Measurements from ENCODE around the gene TMEM139. TPM values are rescaled to one million over a fixed set of nuclear protein-coding genes. Genes with fewer than 3 reads are reported as not detected.

Gene TMEM139
- total RNA-seq, 2 donors from 2014 or later: 18.4 to 27.2 TPM

GRCh38 chr7:143299346-143299745 is 14.6 kb downstream of the TMEM139 start:
- DNase-seq: no peak
- H3K4me1 ChIP-seq: no peaks in the 10 kb centered on the region
- intact Hi-C loops (cut with DNase I): no loop called here
- no peak for TF ChIP-seq CTCF (IDR thresholded peaks at IDR 0.05)
- no peak overlapping the region for H3K9ac ChIP-seq (ENCODE audit: low read depth in 2 of 2, low read length in 2 of 2)
- no peaks in the 10 kb centered on the region for H3K9me3 ChIP-seq
- H3K27me3 ChIP-seq: no peaks in the 10 kb centered on the region
- H3K36me3 ChIP-seq: peaks cover 26% of the 10 kb centered on the region
- H3K27ac ChIP-seq: no peak overlapping the region
- H3K4me3 ChIP-seq: no peak overlapping the region

GRCh38 chr7:143299840-143300239 is 15.1 kb downstream of the TMEM139 start:
- intact Hi-C loops (cut with DNase I): loop anchor here (10.0 kb wide), 1 partner anchor 285 kb away; no protein-coding TSS in a partner anchor

GRCh38 chr7:143300959-143301935 is 16.5 kb downstream of the TMEM139 start:
- no peak for TF ChIP-seq CTCF (IDR thresholded peaks at IDR 0.05)
- Histone ChIP-seq H3K27ac (no peak overlapping the region), H3K9me3 (no peaks in the 10 kb centered on the region), H3K36me3 (peaks cover 25% of the 10 kb centered on the region), H3K4me1 (no peaks in the 10 kb centered on the region), H3K9ac (ENCODE audit: low read depth in 2 of 2, low read length in 2 of 2) (no peak overlapping the region), H3K27me3 (no peaks in the 10 kb centered on the region), H3K4me3 (no peak overlapping the region)
- no peak for DNase-seq
- intact Hi-C loops (cut with DNase I): loop anchor here (10.0 kb wide), 1 partner anchor 286 kb away; no protein-coding TSS in a partner anchor

More at GRCh38 chr7:143299840-143300239, 15.1 kb downstream of the TMEM139 start:
- H3K9me3 ChIP-seq: no peaks in the 10 kb centered on the region
- H3K9ac ChIP-seq (ENCODE audit: low read depth in 2 of 2, low read length in 2 of 2): peak overlapping the region in 1 of 2 donors; percentile 10
- no peaks in the 10 kb centered on the region for H3K4me1 ChIP-seq
- peak; percentile 59 for TF ChIP-seq CTCF (IDR thresholded peaks at IDR 0.05)
- peaks cover 25% of the 10 kb centered on the region for H3K36me3 ChIP-seq
- peak; percentile 58 for DNase-seq
- H3K4me3 ChIP-seq: no peak overlapping the region
- H3K27ac ChIP-seq: no peak overlapping the region
- H3K27me3 ChIP-seq: no peaks in the 10 kb centered on the region

GRCh38 chr7:143303733-143304132 is 19.0 kb downstream of the TMEM139 start:
- DNase-seq: no peak
- TF ChIP-seq CTCF (IDR thresholded peaks at IDR 0.05): no peak
- Histone ChIP-seq H3K4me3 (no peak overlapping the region), H3K27me3 (no peaks in the 10 kb centered on the region), H3K36me3 (peaks cover 25% of the 10 kb centered on the region), H3K4me1 (no peaks in the 10 kb centered on the region), H3K9me3 (no peaks in the 10 kb centered on the region), H3K27ac (no peak overlapping the region), H3K9ac (ENCODE audit: low read depth in 2 of 2, low read length in 2 of 2) (no peak overlapping the region)
- intact Hi-C loops (cut with DNase I): loop anchor here (2.0 to 10.0 kb wide), 2 partner anchors 63 to 289 kb away; no protein-coding TSS in a partner anchor

- Histone ChIP-seq H3K9ac (ENCODE audit: low read depth in 2 of 2, low read length in 2 of 2) (no peak overlapping the region), H3K4me3 (no peak overlapping the region), H3K27ac (no peak overlapping the region), H3K36me3 (peaks cover 25% of the 10 kb centered on the region), H3K4me1 (no peaks in the 10 kb centered on the region), H3K9me3 (no peaks in the 10 kb centered on the region), H3K27me3 (no peaks in the 10 kb centered on the region)
- DNase-seq: no peak
- intact Hi-C loops (cut with DNase I): loop anchor here (2.0 to 10.0 kb wide), 3 partner anchors 64 to 290 kb away; no protein-coding TSS in a partner anchor
- TF ChIP-seq CTCF (IDR thresholded peaks at IDR 0.05): no peak
Observed at GRCh38 chr7:143304938-143305337, 20.2 kb downstream of the TMEM139 start.

Data from colonic mucosa (tissue), 4 donors.